Astrocyte (in vitro differentiated cells and primary cell): Measurements from ENCODE around the gene XCR1. TPM values are rescaled to one million over a fixed set of nuclear protein-coding genes. Genes with fewer than 3 reads are reported as not detected.

Experiments used
- DNase-seq: peaks from one replicate; pipeline ENCODE4 v3.0.0-alpha.2; 2010; ENCODE audit warnings: low read depth
- FAIRE-seq: peaks from 2 replicates; lab custom pipeline; 2011; peaks lifted over from hg19 to GRCh38; lab: Jason Lieb, UNC
- H2AFZ ChIP-seq: 2 replicates; pipeline ENCODE4 v1.6.0; 2012; ENCODE audit warnings: low read depth, low read length, inconsistent platforms
- H3K27ac ChIP-seq: 2 replicates; pipeline ENCODE4 v1.5.1; 2011; ENCODE audit warnings: low read depth, low read length, inconsistent platforms
- H3K27me3 ChIP-seq: 2 replicates; pipeline ENCODE4 v1.6.0; 2011; ENCODE audit warnings: low read length, inconsistent platforms; ENCODE audit not compliant: insufficient read depth
- H3K36me3 ChIP-seq: 2 replicates; pipeline ENCODE4 v1.5.1; 2011; ENCODE audit warnings: low read length, inconsistent platforms; ENCODE audit not compliant: insufficient read depth
- H3K4me1 ChIP-seq: 2 replicates; pipeline ENCODE4 v1.5.1; 2011; ENCODE audit warnings: low read length, inconsistent platforms; ENCODE audit not compliant: insufficient read depth
- H3K4me2 ChIP-seq: 2 replicates; pipeline ENCODE4 v1.6.0; 2012; ENCODE audit warnings: low read length, inconsistent platforms
- H3K4me3 ChIP-seq: 2 replicates; pipeline ENCODE4 v1.5.1; 2011; ENCODE audit warnings: low read depth, mild to moderate bottlenecking, low read length, inconsistent platforms; ENCODE audit not compliant: insufficient read depth
- H3K79me2 ChIP-seq: 2 replicates; pipeline ENCODE4 v1.6.0; 2012; ENCODE audit warnings: mild to moderate bottlenecking, low read length, inconsistent platforms; ENCODE audit not compliant: insufficient read depth
- H3K9ac ChIP-seq: 2 replicates; pipeline ENCODE4 v1.6.0; 2012; ENCODE audit warnings: mild to moderate bottlenecking, low read length, inconsistent platforms
- H3K9me3 ChIP-seq: 2 replicates; pipeline ENCODE4 v1.5.1; 2012; ENCODE audit warnings: low read depth, mild to moderate bottlenecking, low read length, inconsistent platforms; ENCODE audit not compliant: insufficient read depth
- H4K20me1 ChIP-seq: 2 replicates; pipeline ENCODE4 v1.6.0; 2012; ENCODE audit warnings: low read length, inconsistent platforms; ENCODE audit not compliant: insufficient read depth
- H3K27ac Mint-ChIP-seq: one replicate; pipeline ENCODE4 v1.8.0; 2021; ENCODE audit warnings: mild to moderate bottlenecking, mixed read lengths; ENCODE audit not compliant: unreplicated experiment
- H3K27me3 Mint-ChIP-seq: one replicate; pipeline ENCODE4 v1.8.0; 2021; ENCODE audit warnings: low read depth, mixed read lengths; ENCODE audit not compliant: unreplicated experiment
- H3K36me3 Mint-ChIP-seq: one replicate; pipeline ENCODE4 v1.8.0; 2021; ENCODE audit warnings: low read depth, mixed read lengths; ENCODE audit not compliant: unreplicated experiment
- H3K4me1 Mint-ChIP-seq: one replicate; pipeline ENCODE4 v1.8.0; 2021; ENCODE audit warnings: low read depth, mixed read lengths; ENCODE audit not compliant: unreplicated experiment
- H3K4me3 Mint-ChIP-seq: one replicate; pipeline ENCODE4 v1.8.0; 2021; ENCODE audit warnings: mild to moderate bottlenecking, moderate library complexity, mixed read lengths; ENCODE audit not compliant: unreplicated experiment
- H3K9me3 Mint-ChIP-seq: one replicate; pipeline ENCODE4 v1.8.0; 2021; ENCODE audit warnings: mild to moderate bottlenecking, mixed read lengths; ENCODE audit not compliant: unreplicated experiment
- EZH2 ChIP-seq: IDR thresholded peaks from 2 replicates; pipeline ENCODE4 v1.6.1; 2012; ENCODE audit warnings: mild to moderate bottlenecking, low read length, inconsistent platforms; ENCODE audit not compliant: insufficient read depth
- total RNA-seq: library from RNA; stranded (reverse); gene quantifications from 2 replicates; pipeline ENCODE4 v1.2.1, GENCODE V29; 2021
- TF ChIP-seq, protein P1 (sequence below): IDR thresholded peaks from 2 replicates; pipeline ENCODE4 v1.5.1; 2011; ENCODE audit warnings: low read depth, mild to moderate bottlenecking, inconsistent platforms, low read length, moderate library complexity; ENCODE audit not compliant: insufficient read depth

XCR1 gene
- total RNA-seq, 1 donor from 2014 or later, result not detected

DNA sequence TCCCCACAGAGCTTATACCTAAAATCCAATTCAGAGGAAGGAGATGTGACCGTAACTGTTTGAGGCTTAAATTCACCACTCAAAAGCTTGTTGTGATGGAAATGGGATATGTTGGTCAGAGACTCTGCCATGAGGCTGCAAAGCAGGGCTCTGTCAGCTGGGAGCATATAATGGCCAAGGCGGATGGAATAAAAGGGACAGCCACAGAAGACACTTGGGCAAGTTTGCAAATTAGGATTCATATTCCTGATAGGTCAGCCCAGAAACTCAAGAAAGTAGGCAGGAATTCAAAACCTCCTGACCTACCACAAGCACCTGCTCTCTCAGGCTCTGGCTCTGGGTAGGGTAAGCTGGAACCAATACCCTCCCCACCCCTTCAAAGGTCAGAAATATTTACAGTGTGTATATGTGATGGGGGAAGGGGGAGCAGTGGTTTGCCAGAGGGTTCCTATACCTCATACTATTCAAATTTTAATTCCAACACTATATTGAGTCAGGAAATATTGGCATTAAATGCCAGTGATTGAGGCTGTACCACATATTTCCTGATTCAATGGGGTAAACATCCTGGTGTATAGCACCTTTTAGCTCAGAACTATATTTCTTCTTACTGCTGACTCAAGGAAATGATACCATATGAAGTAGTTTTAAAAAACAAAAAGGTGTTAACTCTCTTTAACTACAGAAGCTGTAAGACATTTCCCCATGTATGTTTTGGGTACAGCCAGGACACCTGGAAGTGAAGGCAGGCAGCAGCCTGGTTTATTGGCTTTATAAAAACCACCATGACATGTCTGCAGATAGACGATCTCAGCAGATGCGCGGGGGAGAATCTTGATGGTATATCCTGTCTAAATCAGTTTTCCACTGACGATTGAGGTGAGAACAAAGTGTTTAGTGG is 50.8 kb downstream of the XCR1 start:
- Histone ChIP-seq H3K9me3 (no peaks in the 10 kb centered on the region), H3K36me3 (peaks cover 16% of the 10 kb centered on the region), H3K4me3 (no peak overlapping the region), H3K27me3 (no peaks in the 10 kb centered on the region), H4K20me1 (no peaks in the 10 kb centered on the region), H3K27ac (no peak overlapping the region), H3K9ac (no peak overlapping the region), H2AFZ (no peak overlapping the region), H3K4me2 (no peak overlapping the region), H3K79me2 (no peaks in the 10 kb centered on the region), H3K4me1 (peaks cover 18% of the 10 kb centered on the region)
- DNase-seq, result no peak
- Mint-ChIP-seq H3K36me3 (peaks cover 21% of the 10 kb centered on the region), H3K4me1 (peaks cover 12% of the 10 kb centered on the region), H3K27me3 (no peaks in the 10 kb centered on the region), H3K4me3 (no peak overlapping the region), H3K9me3 (no peaks in the 10 kb centered on the region), H3K27ac (no peak overlapping the region)
- no peak for FAIRE-seq
- no peak for TF ChIP-seq EZH2
- TF ChIP-seq, protein P1, sequence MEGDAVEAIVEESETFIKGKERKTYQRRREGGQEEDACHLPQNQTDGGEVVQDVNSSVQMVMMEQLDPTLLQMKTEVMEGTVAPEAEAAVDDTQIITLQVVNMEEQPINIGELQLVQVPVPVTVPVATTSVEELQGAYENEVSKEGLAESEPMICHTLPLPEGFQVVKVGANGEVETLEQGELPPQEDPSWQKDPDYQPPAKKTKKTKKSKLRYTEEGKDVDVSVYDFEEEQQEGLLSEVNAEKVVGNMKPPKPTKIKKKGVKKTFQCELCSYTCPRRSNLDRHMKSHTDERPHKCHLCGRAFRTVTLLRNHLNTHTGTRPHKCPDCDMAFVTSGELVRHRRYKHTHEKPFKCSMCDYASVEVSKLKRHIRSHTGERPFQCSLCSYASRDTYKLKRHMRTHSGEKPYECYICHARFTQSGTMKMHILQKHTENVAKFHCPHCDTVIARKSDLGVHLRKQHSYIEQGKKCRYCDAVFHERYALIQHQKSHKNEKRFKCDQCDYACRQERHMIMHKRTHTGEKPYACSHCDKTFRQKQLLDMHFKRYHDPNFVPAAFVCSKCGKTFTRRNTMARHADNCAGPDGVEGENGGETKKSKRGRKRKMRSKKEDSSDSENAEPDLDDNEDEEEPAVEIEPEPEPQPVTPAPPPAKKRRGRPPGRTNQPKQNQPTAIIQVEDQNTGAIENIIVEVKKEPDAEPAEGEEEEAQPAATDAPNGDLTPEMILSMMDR, result no peak

- H3K27ac Mint-ChIP-seq, result no peak overlapping the region
- Histone ChIP-seq H3K9me3 (no peaks in the 10 kb centered on the region), H3K4me1 (peaks cover 12% of the 10 kb centered on the region), H3K9ac (no peak overlapping the region), H3K27me3 (no peaks in the 10 kb centered on the region), H3K79me2 (no peaks in the 10 kb centered on the region), H3K4me2 (no peak overlapping the region), H4K20me1 (no peaks in the 10 kb centered on the region), H2AFZ (no peak overlapping the region), H3K4me3 (no peak overlapping the region), H3K27ac (no peak overlapping the region), H3K36me3 (peaks cover 16% of the 10 kb centered on the region)
- H3K4me1 Mint-ChIP-seq, result peaks cover 8% of the 10 kb centered on the region
- H3K9me3 Mint-ChIP-seq, result no peaks in the 10 kb centered on the region
- DNase-seq (no peak), FAIRE-seq (no peak)
- peaks cover 20% of the 10 kb centered on the region for H3K36me3 Mint-ChIP-seq
- H3K4me3 Mint-ChIP-seq, result no peak overlapping the region
- no peaks in the 10 kb centered on the region for H3K27me3 Mint-ChIP-seq
- TF ChIP-seq, protein P1, result no peak
- no peak for TF ChIP-seq EZH2
These were observed 51.6 kb downstream of the XCR1 start for GRCh38 chr3:45975686-45976085.

GRCh38 chr3:45974686-45975085 is 52.6 kb downstream of the XCR1 start:
- Mint-ChIP-seq H3K27ac (no peak overlapping the region), H3K27me3 (no peaks in the 10 kb centered on the region), H3K4me3 (no peak overlapping the region), H3K36me3 (peaks cover 22% of the 10 kb centered on the region), H3K9me3 (no peaks in the 10 kb centered on the region), H3K4me1 (peaks cover 8% of the 10 kb centered on the region)
- FAIRE-seq (no peak), DNase-seq (no peak)
- no peak for TF ChIP-seq EZH2
- TF ChIP-seq, protein P1, result no peak
- peaks cover 12% of the 10 kb centered on the region for H3K4me1 ChIP-seq
- H2AFZ ChIP-seq, result no peak overlapping the region
- H3K4me2 ChIP-seq, result no peak overlapping the region
- peaks cover 16% of the 10 kb centered on the region for H3K36me3 ChIP-seq
- no peak overlapping the region for H3K9ac ChIP-seq
- no peak overlapping the region for H3K4me3 ChIP-seq
- H3K9me3 ChIP-seq, result no peaks in the 10 kb centered on the region
- no peaks in the 10 kb centered on the region for H3K79me2 ChIP-seq
- no peak overlapping the region for H3K27ac ChIP-seq
- H4K20me1 ChIP-seq, result no peaks in the 10 kb centered on the region
- no peaks in the 10 kb centered on the region for H3K27me3 ChIP-seq
